HL-60 (cell line): ENCODE measurements around the gene CNTN2.

Source experiments
- DNase-seq, 2 experiments: peaks; one replicate each; pipeline ENCODE4 v3.0.0-alpha.2; 2010 to 2020; ENCODE audit warnings: low read depth in 1 of 2, low spot score in 1 of 2
- H3K27ac ChIP-seq: fragments of 250-450 bp; sonication (Bioruptor Pico); replicated peaks from 2 replicates; pipeline ENCODE4 v1.5.1; 2020; ENCODE audit warnings: mild to moderate bottlenecking, moderate library complexity
- H3K27me3 ChIP-seq: fragments of 250-450 bp; sonication (Bioruptor Pico); 2 replicates; pipeline ENCODE4 v1.5.1; 2021; ENCODE audit warnings: mild to moderate bottlenecking, moderate library complexity; ENCODE audit not compliant: insufficient read depth, poor library complexity, severe bottlenecking
- H3K4me3 ChIP-seq: replicated peaks from 2 replicates; pipeline ENCODE4 v1.5.1; 2011; ENCODE audit warnings: mild to moderate bottlenecking, control low read depth, low read length; ENCODE audit not compliant: insufficient read depth
- GABPA ChIP-seq: IDR thresholded peaks from 2 replicates; pipeline ENCODE4 v1.6.1; 2012; ENCODE audit warnings: low read depth
- POLR2AphosphoS5 ChIP-seq: IDR thresholded peaks from 2 replicates; pipeline ENCODE4 v1.6.1; 2012; ENCODE audit warnings: low read depth
- SPI1 ChIP-seq: IDR thresholded peaks from 2 replicates; pipeline ENCODE4 v1.6.1; 2012; ENCODE audit warnings: low read depth, mild to moderate bottlenecking, borderline replicate concordance
- TF ChIP-seq, protein P1 (sequence below): IDR thresholded peaks from one replicate; pipeline ENCODE4 v1.5.1; 2011; ENCODE audit warnings: low read length, control low read depth, inconsistent platforms; ENCODE audit not compliant: insufficient read depth
- TF ChIP-seq, protein P2 (sequence below): IDR thresholded peaks from 2 replicates; pipeline ENCODE4 v1.6.1; 2012; ENCODE audit warnings: low read depth; ENCODE audit not compliant: insufficient replicate concordance

CNTN2 gene

GRCh38 chr1:205043866-205044265 is 854 bp downstream of the CNTN2 start:
- no peak for DNase-seq
- Histone ChIP-seq H3K27me3 (peaks cover 42% of the 10 kb centered on the region), H3K27ac (no peak overlapping the region), H3K4me3 (no peak overlapping the region)
- no peak for TF ChIP-seq GABPA
- TF ChIP-seq, protein P1, sequence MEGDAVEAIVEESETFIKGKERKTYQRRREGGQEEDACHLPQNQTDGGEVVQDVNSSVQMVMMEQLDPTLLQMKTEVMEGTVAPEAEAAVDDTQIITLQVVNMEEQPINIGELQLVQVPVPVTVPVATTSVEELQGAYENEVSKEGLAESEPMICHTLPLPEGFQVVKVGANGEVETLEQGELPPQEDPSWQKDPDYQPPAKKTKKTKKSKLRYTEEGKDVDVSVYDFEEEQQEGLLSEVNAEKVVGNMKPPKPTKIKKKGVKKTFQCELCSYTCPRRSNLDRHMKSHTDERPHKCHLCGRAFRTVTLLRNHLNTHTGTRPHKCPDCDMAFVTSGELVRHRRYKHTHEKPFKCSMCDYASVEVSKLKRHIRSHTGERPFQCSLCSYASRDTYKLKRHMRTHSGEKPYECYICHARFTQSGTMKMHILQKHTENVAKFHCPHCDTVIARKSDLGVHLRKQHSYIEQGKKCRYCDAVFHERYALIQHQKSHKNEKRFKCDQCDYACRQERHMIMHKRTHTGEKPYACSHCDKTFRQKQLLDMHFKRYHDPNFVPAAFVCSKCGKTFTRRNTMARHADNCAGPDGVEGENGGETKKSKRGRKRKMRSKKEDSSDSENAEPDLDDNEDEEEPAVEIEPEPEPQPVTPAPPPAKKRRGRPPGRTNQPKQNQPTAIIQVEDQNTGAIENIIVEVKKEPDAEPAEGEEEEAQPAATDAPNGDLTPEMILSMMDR: no peak
- TF ChIP-seq, protein P2, sequence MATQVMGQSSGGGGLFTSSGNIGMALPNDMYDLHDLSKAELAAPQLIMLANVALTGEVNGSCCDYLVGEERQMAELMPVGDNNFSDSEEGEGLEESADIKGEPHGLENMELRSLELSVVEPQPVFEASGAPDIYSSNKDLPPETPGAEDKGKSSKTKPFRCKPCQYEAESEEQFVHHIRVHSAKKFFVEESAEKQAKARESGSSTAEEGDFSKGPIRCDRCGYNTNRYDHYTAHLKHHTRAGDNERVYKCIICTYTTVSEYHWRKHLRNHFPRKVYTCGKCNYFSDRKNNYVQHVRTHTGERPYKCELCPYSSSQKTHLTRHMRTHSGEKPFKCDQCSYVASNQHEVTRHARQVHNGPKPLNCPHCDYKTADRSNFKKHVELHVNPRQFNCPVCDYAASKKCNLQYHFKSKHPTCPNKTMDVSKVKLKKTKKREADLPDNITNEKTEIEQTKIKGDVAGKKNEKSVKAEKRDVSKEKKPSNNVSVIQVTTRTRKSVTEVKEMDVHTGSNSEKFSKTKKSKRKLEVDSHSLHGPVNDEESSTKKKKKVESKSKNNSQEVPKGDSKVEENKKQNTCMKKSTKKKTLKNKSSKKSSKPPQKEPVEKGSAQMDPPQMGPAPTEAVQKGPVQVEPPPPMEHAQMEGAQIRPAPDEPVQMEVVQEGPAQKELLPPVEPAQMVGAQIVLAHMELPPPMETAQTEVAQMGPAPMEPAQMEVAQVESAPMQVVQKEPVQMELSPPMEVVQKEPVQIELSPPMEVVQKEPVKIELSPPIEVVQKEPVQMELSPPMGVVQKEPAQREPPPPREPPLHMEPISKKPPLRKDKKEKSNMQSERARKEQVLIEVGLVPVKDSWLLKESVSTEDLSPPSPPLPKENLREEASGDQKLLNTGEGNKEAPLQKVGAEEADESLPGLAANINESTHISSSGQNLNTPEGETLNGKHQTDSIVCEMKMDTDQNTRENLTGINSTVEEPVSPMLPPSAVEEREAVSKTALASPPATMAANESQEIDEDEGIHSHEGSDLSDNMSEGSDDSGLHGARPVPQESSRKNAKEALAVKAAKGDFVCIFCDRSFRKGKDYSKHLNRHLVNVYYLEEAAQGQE: no peak
- no peak for TF ChIP-seq POLR2AphosphoS5
- TF ChIP-seq SPI1: no peak

DNA sequence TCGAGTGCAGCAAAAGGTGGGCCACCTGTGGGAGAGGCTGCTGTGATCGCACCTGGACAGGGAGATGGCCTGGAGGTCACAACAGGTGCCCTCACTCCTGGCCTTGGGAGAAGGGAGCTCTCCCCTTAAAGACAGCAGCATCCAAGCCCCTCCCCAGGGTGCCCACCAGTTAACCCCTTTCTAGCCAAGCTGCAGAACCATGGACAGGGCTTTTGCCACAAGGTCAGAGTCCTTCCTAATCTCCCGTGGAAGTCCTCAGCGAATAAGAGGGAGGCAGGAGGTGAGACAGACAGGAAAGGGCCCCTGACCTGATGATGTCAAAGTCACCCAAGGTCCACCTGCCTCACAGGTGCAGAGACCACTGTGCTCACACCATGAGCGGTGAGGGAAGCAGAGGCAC is 1.7 kb downstream of the CNTN2 start:
- H3K27ac ChIP-seq: no peak overlapping the region
- no peak for DNase-seq
- TF ChIP-seq SPI1: no peak
- TF ChIP-seq, protein P2: peak; percentile 88
- H3K4me3 ChIP-seq: no peak overlapping the region
- peaks cover 42% of the 10 kb centered on the region for H3K27me3 ChIP-seq

DNA sequence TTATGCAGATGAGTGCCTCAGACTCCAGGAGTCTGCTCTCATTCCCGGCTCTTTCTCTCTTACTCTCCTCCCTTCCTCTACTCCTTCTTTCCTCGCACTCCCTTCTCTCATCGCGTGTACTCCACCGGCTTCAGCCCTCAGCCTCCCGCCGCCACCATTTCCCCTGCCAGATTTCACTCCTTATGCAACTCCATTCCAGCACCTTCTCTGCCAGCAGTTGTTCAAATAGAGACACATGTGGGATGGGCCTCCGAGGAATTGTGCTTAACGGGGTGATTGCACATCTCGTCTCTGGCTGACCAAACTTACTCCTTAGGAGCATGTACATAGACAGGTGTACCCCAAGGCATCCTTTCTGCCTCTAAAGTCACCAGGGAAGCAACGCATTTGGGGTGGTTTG is 2.1 kb downstream of the CNTN2 start:
- H3K27me3 ChIP-seq: peaks cover 42% of the 10 kb centered on the region
- no peak overlapping the region for H3K4me3 ChIP-seq
- DNase-seq: no peak
- TF ChIP-seq SPI1 (no peak), GABPA (no peak), POLR2AphosphoS5 (no peak)
- TF ChIP-seq, protein P2: no peak
- TF ChIP-seq, protein P1: no peak
- H3K27ac ChIP-seq: no peak overlapping the region

GRCh38 chr1:205046870-205047269 is 3.9 kb downstream of the CNTN2 start:
- no peak overlapping the region for H3K27ac ChIP-seq
- H3K27me3 ChIP-seq: peaks cover 35% of the 10 kb centered on the region
- H3K4me3 ChIP-seq: no peak overlapping the region
- TF ChIP-seq GABPA (no peak), POLR2AphosphoS5 (no peak), SPI1 (no peak)
- TF ChIP-seq, protein P2: no peak
- TF ChIP-seq, protein P1: no peak
- no peak for DNase-seq
